Measurements from ENCODE around the gene EHD4.

EHD4 gene

DNA sequence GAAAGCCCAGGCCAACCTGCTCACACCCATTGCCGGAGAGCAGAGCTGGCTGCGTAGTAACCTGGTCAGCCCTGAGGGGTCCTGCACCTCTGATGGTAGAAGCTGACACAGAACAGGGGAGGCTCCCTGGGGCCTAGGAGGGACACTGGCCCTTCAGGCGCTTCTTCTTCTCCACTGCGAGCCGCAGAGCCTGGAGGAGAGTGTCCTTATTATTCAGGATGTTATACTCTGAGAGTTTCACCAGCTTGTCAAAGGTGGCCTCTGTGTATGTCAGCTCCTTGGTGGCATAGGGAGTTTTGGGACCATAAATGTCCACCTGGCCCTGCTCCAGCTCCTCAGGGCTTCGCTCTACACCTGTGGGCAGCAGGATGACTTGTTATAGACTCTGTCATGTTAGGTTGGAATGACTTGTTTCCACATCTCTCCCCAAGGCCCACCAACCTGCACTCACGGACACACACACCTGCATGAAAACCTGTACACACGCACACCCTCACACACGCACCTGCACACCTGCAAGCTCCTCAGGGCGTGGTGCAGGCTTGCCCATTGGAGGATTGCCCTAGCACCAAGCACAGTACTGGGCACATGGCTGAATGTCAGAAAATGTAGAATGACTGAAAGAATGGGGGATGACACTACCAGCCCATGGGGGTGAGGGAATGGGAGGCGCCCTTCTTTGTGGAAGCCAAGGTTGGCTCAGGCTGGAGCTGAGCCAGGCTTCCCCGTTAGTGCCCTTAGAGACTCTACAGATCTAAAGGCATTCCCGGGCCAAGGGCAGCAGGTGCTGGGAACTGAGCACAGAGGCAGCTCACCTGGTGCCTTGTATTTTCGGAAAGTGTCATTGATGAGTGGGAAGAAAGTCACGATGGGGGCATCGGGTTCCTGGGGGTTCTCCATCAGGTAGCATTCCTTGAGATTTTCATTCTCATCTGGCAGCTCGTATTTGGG is 11.5 kb upstream of the EHD4 start:
- no peak overlapping the region for H3K27ac ChIP-seq
- TF ChIP-seq, protein P1, sequence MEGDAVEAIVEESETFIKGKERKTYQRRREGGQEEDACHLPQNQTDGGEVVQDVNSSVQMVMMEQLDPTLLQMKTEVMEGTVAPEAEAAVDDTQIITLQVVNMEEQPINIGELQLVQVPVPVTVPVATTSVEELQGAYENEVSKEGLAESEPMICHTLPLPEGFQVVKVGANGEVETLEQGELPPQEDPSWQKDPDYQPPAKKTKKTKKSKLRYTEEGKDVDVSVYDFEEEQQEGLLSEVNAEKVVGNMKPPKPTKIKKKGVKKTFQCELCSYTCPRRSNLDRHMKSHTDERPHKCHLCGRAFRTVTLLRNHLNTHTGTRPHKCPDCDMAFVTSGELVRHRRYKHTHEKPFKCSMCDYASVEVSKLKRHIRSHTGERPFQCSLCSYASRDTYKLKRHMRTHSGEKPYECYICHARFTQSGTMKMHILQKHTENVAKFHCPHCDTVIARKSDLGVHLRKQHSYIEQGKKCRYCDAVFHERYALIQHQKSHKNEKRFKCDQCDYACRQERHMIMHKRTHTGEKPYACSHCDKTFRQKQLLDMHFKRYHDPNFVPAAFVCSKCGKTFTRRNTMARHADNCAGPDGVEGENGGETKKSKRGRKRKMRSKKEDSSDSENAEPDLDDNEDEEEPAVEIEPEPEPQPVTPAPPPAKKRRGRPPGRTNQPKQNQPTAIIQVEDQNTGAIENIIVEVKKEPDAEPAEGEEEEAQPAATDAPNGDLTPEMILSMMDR (conservative IDR thresholded peaks at IDR 0.05), result no peak

GRCh38 chr15:41983221-41983620 is 10.9 kb upstream of the EHD4 start:
- no peak overlapping the region for H3K27ac ChIP-seq
- TF ChIP-seq, protein P1 (conservative IDR thresholded peaks at IDR 0.05), result no peak

DNA sequence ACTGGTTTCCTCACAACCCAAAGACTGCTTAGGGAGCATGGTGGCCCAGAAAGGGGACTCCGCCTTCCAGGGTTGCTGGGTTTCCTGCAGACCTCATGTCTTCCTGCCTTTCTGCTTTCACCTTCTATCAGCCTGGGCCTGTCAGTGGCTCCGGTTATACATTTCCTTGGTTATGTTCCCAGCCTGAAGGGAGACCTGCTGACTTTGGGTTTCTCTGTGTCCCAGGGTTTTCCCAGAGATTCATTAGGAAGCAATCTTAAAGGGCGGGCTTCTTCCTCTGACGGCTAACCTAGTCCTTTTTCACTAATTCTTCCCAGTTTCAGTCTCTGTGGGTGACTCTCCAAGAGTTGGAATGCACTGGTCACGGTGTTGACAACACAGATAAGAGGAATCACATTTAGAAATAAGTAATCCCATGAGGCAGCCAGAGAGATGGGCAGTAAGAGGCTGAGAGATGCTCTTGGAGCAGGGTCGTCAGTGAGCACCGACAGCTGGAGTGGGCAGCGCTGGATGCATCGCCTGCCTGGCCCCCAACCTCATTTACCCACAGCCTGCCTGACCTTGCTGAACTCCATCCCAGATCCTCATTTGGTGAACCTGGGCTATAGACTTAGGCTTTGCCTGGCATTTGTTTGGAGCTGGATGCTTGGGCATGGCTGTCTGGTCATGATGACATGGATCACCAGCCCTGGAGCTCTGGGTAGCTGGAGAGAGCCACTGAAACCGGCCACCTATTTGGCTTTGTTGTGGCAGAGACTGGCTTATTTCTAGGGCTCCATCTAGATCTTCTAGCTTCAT is 10.0 kb upstream of the EHD4 start:
- H3K27ac ChIP-seq, result no peak overlapping the region
- TF ChIP-seq, protein P1 (conservative IDR thresholded peaks at IDR 0.05), result no peak

GRCh38 chr15:41981371-41982132 is 9.2 kb upstream of the EHD4 start:
- TF ChIP-seq, protein P1 (conservative IDR thresholded peaks at IDR 0.05), result no peak
- no peak overlapping the region for H3K27ac ChIP-seq

DNA sequence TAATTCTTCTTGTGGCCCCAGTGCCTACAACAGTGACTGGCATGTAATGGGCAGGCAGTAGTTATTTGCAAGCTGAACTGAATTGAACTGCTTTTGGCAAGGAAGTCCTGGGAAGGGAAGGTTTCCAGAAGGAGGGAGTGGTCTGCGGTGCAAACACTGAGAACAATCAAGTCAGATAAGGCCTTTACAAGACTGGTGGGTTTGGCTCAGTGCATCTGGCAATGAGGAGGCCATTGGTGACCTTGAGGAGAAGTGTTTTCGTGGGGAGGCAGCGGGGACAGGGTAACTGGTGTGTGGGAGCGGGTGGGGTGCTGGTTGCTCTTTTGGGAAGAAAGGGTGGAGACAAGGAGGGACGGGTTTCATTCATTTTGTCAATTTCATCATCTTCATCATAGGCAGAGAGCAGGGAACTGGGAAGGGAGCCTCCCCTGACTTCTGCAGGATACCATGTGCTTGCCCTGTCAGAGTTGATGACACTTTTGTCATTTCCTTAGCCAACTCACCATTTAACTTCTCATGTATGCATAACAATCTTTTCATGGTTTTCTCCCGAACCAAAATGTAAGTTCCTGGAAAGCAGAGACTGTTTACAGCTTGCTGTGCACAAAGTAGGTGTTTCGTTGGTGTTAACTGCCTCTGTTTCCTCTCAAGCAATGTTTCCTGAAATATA is 8.4 kb upstream of the EHD4 start:
- TF ChIP-seq, protein P1 (conservative IDR thresholded peaks at IDR 0.05), result no peak
- H3K27ac ChIP-seq, result no peak overlapping the region

DNA sequence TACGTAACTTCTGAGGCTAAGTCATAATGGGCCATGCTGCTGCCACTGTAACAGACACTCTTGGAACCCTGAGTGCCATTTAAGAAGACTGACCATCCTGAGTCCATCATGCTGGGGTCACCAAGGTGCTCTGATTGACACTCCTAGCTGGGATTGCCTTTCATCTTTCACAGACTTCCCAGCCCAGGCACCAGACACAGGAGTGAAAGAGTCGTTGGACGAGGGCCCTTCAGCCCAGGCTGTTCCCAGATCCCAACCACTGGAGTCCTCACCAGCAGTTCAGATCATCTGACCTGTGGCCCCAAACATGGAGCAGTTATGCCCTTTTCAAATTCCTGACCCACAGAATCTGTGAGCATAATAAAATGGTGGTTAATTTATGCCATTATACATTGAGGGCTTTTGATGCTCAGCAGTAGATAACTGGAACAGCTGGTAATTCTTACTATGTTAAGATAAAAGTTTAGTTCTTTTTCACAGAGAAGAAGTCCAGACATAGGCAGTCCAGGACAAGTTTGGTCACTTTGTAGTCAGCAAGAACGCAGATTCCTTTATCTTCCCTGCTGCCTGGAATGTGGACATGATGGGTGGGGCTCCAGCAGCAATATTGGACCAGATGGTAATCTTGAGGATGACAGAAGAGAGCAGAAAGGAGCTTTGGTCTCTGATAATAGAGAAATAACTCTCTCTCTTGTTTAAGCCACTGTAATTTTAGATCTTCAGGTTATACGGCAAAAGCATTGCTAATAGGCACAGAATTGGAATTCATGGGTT is 7.3 kb upstream of the EHD4 start:
- no peak overlapping the region for H3K27ac ChIP-seq
- TF ChIP-seq, protein P1 (conservative IDR thresholded peaks at IDR 0.05), result no peak
